ENCODE data around the gene ZNF77. TPM values are rescaled to one million over a fixed set of nuclear protein-coding genes. Genes with fewer than 3 reads are reported as not detected.
"Not testable (repeated sequence)": the region's sequence is repeated elsewhere in the genome, so short reads cannot be mapped to it uniquely, and the experiment has no call there.

ZNF77 gene
- total and polyA plus RNA-seq, 7 experiments from 2014 or later, result 2.0 to 5.8 (median 3.7) TPM

GRCh38 chr19:2900296-2901252, 44.2 kb downstream of the ZNF77 start, which contains the start of gene ZNF57:
Gene ZNF57 (plus strand): TSS chr19:2900928. CDS start chr19:2901046, 118 bp downstream.
- H3K4me1 ChIP-seq (ENCODE audit: control insufficient read depth in 2 of 2, insufficient read depth in 2 of 2, low read length in 2 of 2), result peaks cover 0 to 4% of the 10 kb centered on the region in 2 donors
- H3K4me3 Mint-ChIP-seq, result peak within 1 kb of the TSS; percentile 88 to 99 (median 96)
- ChIA-PET POLR2A (interaction anchor here (0.6 to 1.0 kb wide), 4 partner anchors 12 to 281 kb away, joined by 3 to 4 read pairs (median 4); partner anchors contain the start of gene ZNF77), CTCF (interaction anchor here (0.6 to 0.8 kb wide), 2 partner anchors 60 to 289 kb away, joined by 6 read pairs; no protein-coding TSS in a partner anchor)
- H3K9me3 ChIP-seq (ENCODE audit: control insufficient read depth in 2 of 3, low read length in 3 of 3), result peaks cover 0 to 6% (median 0%) of the 10 kb centered on the region in 3 experiments
- H3K4me1 Mint-ChIP-seq, result peaks cover 11 to 28% (median 21%) of the 10 kb centered on the region in 7 donors
- peaks cover 0 to 28% (median 12%) of the 10 kb centered on the region in 11 donors for H3K9me3 Mint-ChIP-seq
- peaks cover 0 to 12% (median 0%) of the 10 kb centered on the region in 5 donors for H3K36me3 Mint-ChIP-seq
- intact Hi-C loops (cut with micrococcal nuclease), result loop anchor here (1.0 to 5.0 kb wide), 9 partner anchors 11 to 1493 kb away; partner anchors contain the start of genes DAZAP1 (in 1 of the 2), NCLN (in 1 of the 2), THOP1 (in 1 of the 2) and TLE5 (in 1 of the 2)
- DNase-seq, result peak; percentile 83 to 98 (median 96)
- H3K27me3 ChIP-seq (ENCODE audit: control insufficient read depth in 2 of 2, insufficient read depth in 2 of 2, low read length in 2 of 2), result no peaks in the 10 kb centered on the region
- peak; percentile 99 for ATAC-seq
- no peaks in the 10 kb centered on the region for H3K27me3 Mint-ChIP-seq
- peak within 1 kb of the TSS; percentile 79 for H3K4me3 ChIP-seq (ENCODE audit: low read length)
- peak within 1 kb of the TSS; percentile 63 for H3K27ac ChIP-seq (ENCODE audit: low read depth, low read length)
- peak within 1 kb of the TSS; percentile 55 to 91 (median 85) for H3K27ac Mint-ChIP-seq
- no peaks in the 10 kb centered on the region for H3K36me3 ChIP-seq (ENCODE audit: control insufficient read depth in 2 of 3, insufficient read depth in 3 of 3, low read length in 3 of 3)

DNA sequence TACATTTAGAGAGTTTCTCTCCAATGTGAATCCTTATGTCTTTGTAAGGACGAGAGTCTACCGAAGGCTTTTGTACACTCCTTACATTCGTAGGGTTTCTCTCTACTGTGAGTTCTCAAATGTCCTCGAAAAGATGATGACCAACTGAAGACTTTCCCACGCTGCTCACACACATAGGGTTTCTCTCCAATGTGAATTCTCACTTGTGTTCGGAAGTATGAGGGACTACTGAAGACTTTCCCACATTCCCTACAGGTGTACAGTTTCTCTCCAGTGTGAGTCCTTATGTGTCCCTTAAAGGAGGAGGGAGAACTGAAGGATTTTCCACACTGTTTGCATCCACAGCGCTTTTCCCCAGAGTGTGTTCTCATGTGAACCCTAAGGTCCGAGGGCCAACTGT, 48.1 kb downstream of the ZNF77 start:
- Histone ChIP-seq H3K9me3 (ENCODE audit: control insufficient read depth in 2 of 3, low read length in 3 of 3) (peaks cover 0 to 6% (median 0%) of the 10 kb centered on the region in 3 experiments), H3K36me3 (ENCODE audit: control insufficient read depth in 2 of 3, insufficient read depth in 3 of 3, low read length in 3 of 3) (no peaks in the 10 kb centered on the region), H3K4me1 (ENCODE audit: control insufficient read depth in 2 of 2, insufficient read depth in 2 of 2, low read length in 2 of 2) (peaks cover 0 to 2% of the 10 kb centered on the region in 2 donors), H3K27me3 (ENCODE audit: control insufficient read depth in 2 of 2, insufficient read depth in 2 of 2, low read length in 2 of 2) (no peaks in the 10 kb centered on the region), H3K27ac (ENCODE audit: low read depth, low read length) (no peak overlapping the region), H3K4me3 (ENCODE audit: low read length) (no peak overlapping the region)
- ChIA-PET CTCF (interaction anchor here (0.6 kb wide), 1 partner anchor 528 kb away, joined by 3 read pairs; no protein-coding TSS in a partner anchor), POLR2A (no interaction called here)
- intact Hi-C loops (cut with micrococcal nuclease), result no loop called here
- Mint-ChIP-seq H3K4me3 (no peak overlapping the region), H3K9me3 (peaks cover 0 to 28% (median 12%) of the 10 kb centered on the region in 11 donors), H3K27me3 (no peaks in the 10 kb centered on the region), H3K4me1 (peaks cover 6 to 13% (median 8%) of the 10 kb centered on the region in 7 donors), H3K36me3 (peaks cover 0 to 8% (median 0%) of the 10 kb centered on the region in 5 donors), H3K27ac (no peak overlapping the region)
- ATAC-seq, result no peak
- no peak for DNase-seq

GRCh38 chr19:2890531-2890930, 54.2 kb downstream of the ZNF77 start:
- H3K4me3 Mint-ChIP-seq; H3K36me3 Mint-ChIP-seq; CTCF ChIA-PET; H3K9me3 ChIP-seq (ENCODE audit: control insufficient read depth in 2 of 3, low read length in 3 of 3); H3K4me1 ChIP-seq (ENCODE audit: control insufficient read depth in 2 of 2, insufficient read depth in 2 of 2, low read length in 2 of 2); H3K27ac ChIP-seq (ENCODE audit: low read depth, low read length); H3K27me3 Mint-ChIP-seq; intact Hi-C loops (cut with micrococcal nuclease); ATAC-seq; H3K4me3 ChIP-seq (ENCODE audit: low read length); H3K27me3 ChIP-seq (ENCODE audit: control insufficient read depth in 2 of 2, insufficient read depth in 2 of 2, low read length in 2 of 2); H3K9me3 Mint-ChIP-seq; H3K36me3 ChIP-seq (ENCODE audit: control insufficient read depth in 2 of 3, insufficient read depth in 3 of 3, low read length in 3 of 3); DNase-seq; POLR2A ChIA-PET: not testable (repeated sequence)
- Mint-ChIP-seq H3K27ac (peak overlapping the region in 1 of 9 donors; percentile 88), H3K4me1 (peaks cover 0 to 13% (median 8%) of the 10 kb centered on the region in 7 donors)

DNA sequence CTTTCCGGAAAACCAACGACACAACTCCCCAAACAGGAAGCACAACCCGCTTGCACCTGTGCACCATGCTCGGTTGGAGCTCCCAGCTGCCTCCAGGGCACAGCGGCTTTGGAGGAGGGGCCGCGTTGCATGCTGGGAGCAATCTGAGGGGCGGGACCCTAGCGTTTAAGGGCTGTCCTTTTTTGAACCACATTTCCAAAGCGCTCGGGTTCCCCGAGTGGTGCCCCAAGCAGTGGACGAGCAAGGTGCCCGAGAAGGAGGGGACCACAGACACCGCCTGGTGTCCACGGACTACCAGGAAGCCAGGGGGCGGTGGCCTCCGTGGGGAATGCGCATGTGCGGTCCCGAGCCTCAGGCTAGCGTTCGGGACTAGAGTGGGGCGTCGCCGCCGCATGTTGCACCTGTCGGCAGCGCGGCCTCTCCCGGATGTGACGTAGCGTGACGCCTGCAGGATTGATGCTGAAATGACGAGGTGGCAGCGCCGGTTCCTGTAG, 56.0 kb downstream of the ZNF77 start:
- Mint-ChIP-seq H3K36me3 (no peaks in the 10 kb centered on the region), H3K27ac (peak overlapping the region in 6 of 9 donors; percentile 64 to 93 (median 88)), H3K9me3 (peaks cover 0 to 3% (median 0%) of the 10 kb centered on the region in 11 donors), H3K4me3 (peak overlapping the region in 8 of 10 donors; percentile 41 to 79 (median 68)), H3K27me3 (no peaks in the 10 kb centered on the region), H3K4me1 (peaks cover 0 to 13% (median 8%) of the 10 kb centered on the region in 7 donors)
- POLR2A ChIA-PET, result interaction anchor here (0.5 to 1.7 kb wide), 4 partner anchors 12 to 1646 kb away, joined by 3 to 5 read pairs (median 4); partner anchors contain the start of genes ZNF555 and ZNF57
- Histone ChIP-seq H3K27me3 (ENCODE audit: control insufficient read depth in 2 of 2, insufficient read depth in 2 of 2, low read length in 2 of 2) (no peaks in the 10 kb centered on the region), H3K27ac (ENCODE audit: low read depth, low read length) (peak overlapping the region; percentile 68), H3K36me3 (ENCODE audit: control insufficient read depth in 2 of 3, insufficient read depth in 3 of 3, low read length in 3 of 3) (no peaks in the 10 kb centered on the region), H3K4me3 (ENCODE audit: low read length) (peak overlapping the region; percentile 57), H3K9me3 (ENCODE audit: control insufficient read depth in 2 of 3, low read length in 3 of 3) (no peaks in the 10 kb centered on the region), H3K4me1 (ENCODE audit: control insufficient read depth in 2 of 2, insufficient read depth in 2 of 2, low read length in 2 of 2) (no peaks in the 10 kb centered on the region)
- CTCF ChIA-PET, result no interaction called here
- peak in 8 of 9 donors; percentile 31 to 82 (median 62) for DNase-seq
- peak; percentile 72 for ATAC-seq
- intact Hi-C loops (cut with micrococcal nuclease), result loop anchor here in 1 of 2 donors (1.0 to 5.0 kb wide), 3 partner anchors 12 to 274 kb away; partner anchors contain the start of genes ZNF554 and ZNF57

DNA sequence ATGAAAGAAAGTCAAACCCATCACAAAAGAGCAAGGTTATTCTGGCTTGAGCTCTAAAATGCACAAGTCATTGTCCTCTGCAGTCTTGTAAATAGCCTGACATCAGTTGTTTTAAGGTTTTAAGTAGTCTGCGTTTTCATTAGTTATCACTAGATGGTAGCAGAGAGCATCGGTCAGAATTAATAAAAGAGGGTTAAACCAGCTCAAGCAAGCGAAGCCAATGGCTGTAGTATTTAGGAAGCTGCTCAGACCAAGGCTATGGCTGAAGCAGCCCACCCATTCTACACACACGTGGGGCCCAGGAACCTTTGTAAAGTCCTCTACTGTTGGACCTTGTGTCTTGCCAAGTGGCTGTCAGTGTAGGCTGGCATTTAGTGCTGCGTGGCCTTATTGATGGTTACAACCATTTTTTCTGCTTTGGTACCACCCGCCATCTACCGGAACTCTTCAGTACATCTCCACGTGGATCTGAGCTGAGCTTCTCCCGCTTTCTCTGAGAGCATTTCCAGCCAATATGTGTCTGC, 57.3 kb downstream of the ZNF77 start:
- Histone ChIP-seq H3K4me1 (ENCODE audit: control insufficient read depth in 2 of 2, insufficient read depth in 2 of 2, low read length in 2 of 2) (no peaks in the 10 kb centered on the region), H3K36me3 (ENCODE audit: control insufficient read depth in 2 of 3, insufficient read depth in 3 of 3, low read length in 3 of 3) (no peaks in the 10 kb centered on the region), H3K27me3 (ENCODE audit: control insufficient read depth in 2 of 2, insufficient read depth in 2 of 2, low read length in 2 of 2) (no peaks in the 10 kb centered on the region), H3K27ac (ENCODE audit: low read depth, low read length) (no peak overlapping the region), H3K9me3 (ENCODE audit: control insufficient read depth in 2 of 3, low read length in 3 of 3) (no peaks in the 10 kb centered on the region), H3K4me3 (ENCODE audit: low read length) (no peak overlapping the region)
- POLR2A ChIA-PET, result interaction anchor here (0.8 to 1.7 kb wide), 2 partner anchors 11 to 46 kb away, joined by 3 to 5 read pairs; partner anchors contain the start of gene ZNF555
- intact Hi-C loops (cut with micrococcal nuclease), result loop anchor here in 1 of 2 donors (1.0 to 5.0 kb wide), 2 partner anchors 63 to 275 kb away; no protein-coding TSS in a partner anchor
- Mint-ChIP-seq H3K27me3 (no peaks in the 10 kb centered on the region), H3K4me3 (peak overlapping the region in 1 of 10 donors; percentile 42), H3K36me3 (peaks cover 0 to 2% (median 0%) of the 10 kb centered on the region in 5 donors), H3K4me1 (peaks cover 0 to 13% (median 8%) of the 10 kb centered on the region in 7 donors), H3K9me3 (peaks cover 0 to 6% (median 0%) of the 10 kb centered on the region in 11 donors), H3K27ac (peak overlapping the region in 4 of 9 donors; percentile 26 to 84 (median 76))
- CTCF ChIA-PET, result interaction anchor here (1.2 kb wide), 1 partner anchor 63 kb away, joined by 3 read pairs; no protein-coding TSS in a partner anchor
- DNase-seq (peak in 4 of 9 donors; percentile 14 to 19 (median 17)), ATAC-seq (peak; percentile 50)

DNA sequence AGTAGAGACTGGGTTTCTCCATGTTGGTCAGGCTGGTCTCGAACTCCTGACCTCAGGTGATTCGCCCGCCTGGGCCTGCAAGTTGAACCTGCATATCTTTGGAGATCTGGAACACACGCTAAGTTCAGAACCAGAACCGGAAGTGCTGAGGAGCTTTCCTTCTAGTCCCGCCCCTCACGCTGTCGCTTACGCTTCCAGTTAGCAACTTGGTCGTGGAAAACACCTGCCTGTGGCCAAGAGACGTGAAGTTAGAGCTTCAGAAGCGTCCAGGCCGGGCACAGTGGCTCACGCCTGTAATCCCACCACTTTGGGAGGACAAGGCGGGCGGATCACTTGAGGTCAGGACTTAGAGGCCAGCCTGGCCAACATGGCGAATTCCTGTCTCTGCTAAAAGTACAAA, 59.0 kb downstream of the ZNF77 start:
- Histone ChIP-seq H3K27me3 (ENCODE audit: control insufficient read depth in 2 of 2, insufficient read depth in 2 of 2, low read length in 2 of 2) (no peaks in the 10 kb centered on the region), H3K36me3 (ENCODE audit: control insufficient read depth in 2 of 3, insufficient read depth in 3 of 3, low read length in 3 of 3) (no peaks in the 10 kb centered on the region), H3K4me1 (ENCODE audit: control insufficient read depth in 2 of 2, insufficient read depth in 2 of 2, low read length in 2 of 2) (no peaks in the 10 kb centered on the region), H3K9me3 (ENCODE audit: control insufficient read depth in 2 of 3, low read length in 3 of 3) (no peaks in the 10 kb centered on the region), H3K4me3 (ENCODE audit: low read length) (no peak overlapping the region), H3K27ac (ENCODE audit: low read depth, low read length) (no peak overlapping the region)
- no peak for DNase-seq
- H3K4me3 Mint-ChIP-seq, result no peak overlapping the region
- peaks cover 0 to 2% (median 0%) of the 10 kb centered on the region in 5 donors for H3K36me3 Mint-ChIP-seq
- no peak overlapping the region for H3K27ac Mint-ChIP-seq
- ATAC-seq, result no peak
- peaks cover 0 to 13% (median 7%) of the 10 kb centered on the region in 7 donors for H3K4me1 Mint-ChIP-seq
- H3K9me3 Mint-ChIP-seq, result peaks cover 0 to 4% (median 0%) of the 10 kb centered on the region in 11 donors
- CTCF ChIA-PET, result no interaction called here
- H3K27me3 Mint-ChIP-seq, result no peaks in the 10 kb centered on the region
- intact Hi-C loops (cut with micrococcal nuclease), result loop anchor here in 1 of 2 donors (5.0 kb wide), 1 partner anchor 277 kb away; no protein-coding TSS in a partner anchor
- POLR2A ChIA-PET, result interaction anchor here (0.7 kb wide), 1 partner anchor 907 kb away, joined by 4 read pairs; no protein-coding TSS in a partner anchor
